ENCODE measurements around the gene PLA2G2E. TPM values are rescaled to one million over a fixed set of nuclear protein-coding genes. Genes with fewer than 3 reads are reported as not detected.

PLA2G2E gene
- total RNA-seq, 1 donor from 2014 or later = not detected

GRCh38 chr1:19963636-19964035, 40.2 kb upstream of the PLA2G2E start:
- no peak for FAIRE-seq

GRCh38 chr1:19960591-19960990, 37.2 kb upstream of the PLA2G2E start:
- TF ChIP-seq, protein P1, sequence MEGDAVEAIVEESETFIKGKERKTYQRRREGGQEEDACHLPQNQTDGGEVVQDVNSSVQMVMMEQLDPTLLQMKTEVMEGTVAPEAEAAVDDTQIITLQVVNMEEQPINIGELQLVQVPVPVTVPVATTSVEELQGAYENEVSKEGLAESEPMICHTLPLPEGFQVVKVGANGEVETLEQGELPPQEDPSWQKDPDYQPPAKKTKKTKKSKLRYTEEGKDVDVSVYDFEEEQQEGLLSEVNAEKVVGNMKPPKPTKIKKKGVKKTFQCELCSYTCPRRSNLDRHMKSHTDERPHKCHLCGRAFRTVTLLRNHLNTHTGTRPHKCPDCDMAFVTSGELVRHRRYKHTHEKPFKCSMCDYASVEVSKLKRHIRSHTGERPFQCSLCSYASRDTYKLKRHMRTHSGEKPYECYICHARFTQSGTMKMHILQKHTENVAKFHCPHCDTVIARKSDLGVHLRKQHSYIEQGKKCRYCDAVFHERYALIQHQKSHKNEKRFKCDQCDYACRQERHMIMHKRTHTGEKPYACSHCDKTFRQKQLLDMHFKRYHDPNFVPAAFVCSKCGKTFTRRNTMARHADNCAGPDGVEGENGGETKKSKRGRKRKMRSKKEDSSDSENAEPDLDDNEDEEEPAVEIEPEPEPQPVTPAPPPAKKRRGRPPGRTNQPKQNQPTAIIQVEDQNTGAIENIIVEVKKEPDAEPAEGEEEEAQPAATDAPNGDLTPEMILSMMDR (IDR thresholded peaks at IDR 0.05; ENCODE audit: insufficient read depth, low read length, severe bottlenecking) = no peak
- H3K27me3 ChIP-seq (ENCODE audit: control insufficient read depth, insufficient read depth, low read length) = peaks cover 11% of the 10 kb centered on the region
- DNase-seq (ENCODE audit: low read depth) = no peak
- H3K4me3 ChIP-seq (ENCODE audit: low read depth, low read length) = no peak overlapping the region
- no peaks in the 10 kb centered on the region for H3K36me3 ChIP-seq (ENCODE audit: control insufficient read depth, insufficient read depth, low read length)
- no peak for FAIRE-seq

More at GRCh38 chr1:19963636-19964035, 40.2 kb upstream of the PLA2G2E start:
- TF ChIP-seq, protein P1 (IDR thresholded peaks at IDR 0.05; ENCODE audit: insufficient read depth, low read length, severe bottlenecking) = no peak
- Histone ChIP-seq H3K27me3 (ENCODE audit: control insufficient read depth, insufficient read depth, low read length) (peaks cover 6% of the 10 kb centered on the region), H3K36me3 (ENCODE audit: control insufficient read depth, insufficient read depth, low read length) (no peaks in the 10 kb centered on the region), H3K4me3 (ENCODE audit: low read depth, low read length) (no peak overlapping the region)
- DNase-seq (ENCODE audit: low read depth) = no peak

DNA sequence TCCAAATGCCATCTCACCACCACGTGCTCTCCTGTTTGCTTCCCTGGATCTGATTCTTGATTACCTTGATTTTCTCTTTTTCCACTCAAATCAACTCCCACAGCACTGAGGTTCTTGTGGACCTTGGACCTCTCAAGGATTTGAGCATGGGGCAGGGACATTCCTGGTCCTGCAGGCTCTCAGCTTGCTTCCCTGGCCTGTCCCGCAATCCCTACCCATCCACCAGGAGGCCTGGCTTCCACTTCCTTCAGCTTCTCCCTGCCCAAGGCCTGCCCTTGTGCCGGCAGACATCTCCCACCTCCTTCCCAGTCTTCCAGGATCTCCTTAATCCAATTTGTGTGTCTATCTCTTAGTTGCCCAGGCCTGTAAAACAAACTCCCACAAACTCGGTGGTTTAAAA, 34.4 kb upstream of the PLA2G2E start:
- Histone ChIP-seq H3K4me3 (ENCODE audit: low read depth, low read length) (no peak overlapping the region), H3K36me3 (ENCODE audit: control insufficient read depth, insufficient read depth, low read length) (no peaks in the 10 kb centered on the region), H3K27me3 (ENCODE audit: control insufficient read depth, insufficient read depth, low read length) (peaks cover 7% of the 10 kb centered on the region)
- FAIRE-seq (no peak), DNase-seq (ENCODE audit: low read depth) (no peak)
- TF ChIP-seq, protein P1 (IDR thresholded peaks at IDR 0.05; ENCODE audit: insufficient read depth, low read length, severe bottlenecking) = peak; percentile 8

GRCh38 chr1:19955534-19956170, 32.2 kb upstream of the PLA2G2E start:
- no peaks in the 10 kb centered on the region for H3K36me3 ChIP-seq (ENCODE audit: control insufficient read depth, insufficient read depth, low read length)
- peak; percentile 73 for FAIRE-seq
- TF ChIP-seq, protein P1 (IDR thresholded peaks at IDR 0.05; ENCODE audit: insufficient read depth, low read length, severe bottlenecking) = no peak
- DNase-seq (ENCODE audit: low read depth) = no peak
- no peak overlapping the region for H3K4me3 ChIP-seq (ENCODE audit: low read depth, low read length)
- H3K27me3 ChIP-seq (ENCODE audit: control insufficient read depth, insufficient read depth, low read length) = peaks cover 7% of the 10 kb centered on the region

DNA sequence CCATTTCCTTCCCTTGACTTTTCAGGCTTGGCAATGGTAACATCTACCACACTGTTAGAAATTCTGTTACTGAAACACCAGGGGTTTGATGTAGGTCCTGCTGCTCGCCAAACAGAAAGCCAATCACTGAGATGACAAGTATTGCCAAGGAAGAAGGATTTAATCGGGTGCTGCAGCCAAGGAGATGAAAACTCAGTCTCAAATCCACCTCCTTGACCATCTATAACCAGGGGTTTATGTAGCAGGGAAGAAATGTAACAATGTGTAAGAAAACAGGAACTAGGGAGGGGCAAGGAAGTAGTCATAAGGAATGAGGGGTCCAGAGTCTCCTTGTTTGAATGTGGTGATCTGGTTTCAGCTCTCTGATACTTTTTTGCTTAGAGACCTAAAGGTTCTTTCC, 30.6 kb upstream of the PLA2G2E start:
- no peaks in the 10 kb centered on the region for H3K36me3 ChIP-seq (ENCODE audit: control insufficient read depth, insufficient read depth, low read length)
- DNase-seq (ENCODE audit: low read depth) = no peak
- TF ChIP-seq, protein P1 (IDR thresholded peaks at IDR 0.05; ENCODE audit: insufficient read depth, low read length, severe bottlenecking) = no peak
- FAIRE-seq = no peak
- H3K27me3 ChIP-seq (ENCODE audit: control insufficient read depth, insufficient read depth, low read length) = peaks cover 5% of the 10 kb centered on the region
- no peak overlapping the region for H3K4me3 ChIP-seq (ENCODE audit: low read depth, low read length)

DNA sequence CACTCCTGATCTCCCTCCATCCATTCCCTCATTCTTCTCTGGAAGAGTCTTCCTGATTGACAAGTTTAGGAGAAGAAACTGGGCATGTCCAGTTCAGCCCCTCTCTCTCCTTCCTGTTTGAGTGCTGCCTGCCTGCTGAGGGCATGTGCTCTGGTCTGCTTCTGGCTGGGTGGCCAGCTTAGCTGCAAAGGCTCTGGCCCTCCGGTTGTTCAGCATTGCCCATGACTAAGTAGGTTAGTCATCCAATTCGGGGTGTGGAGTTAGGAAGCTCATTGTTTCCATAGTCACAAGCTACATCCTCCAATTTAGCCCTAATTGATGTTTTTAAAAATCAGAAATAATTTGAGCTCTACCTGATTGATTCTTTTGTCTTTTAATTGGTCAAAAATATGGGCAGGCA, 25.6 kb upstream of the PLA2G2E start:
- FAIRE-seq = no peak
- no peaks in the 10 kb centered on the region for H3K36me3 ChIP-seq (ENCODE audit: control insufficient read depth, insufficient read depth, low read length)
- H3K27me3 ChIP-seq (ENCODE audit: control insufficient read depth, insufficient read depth, low read length) = no peaks in the 10 kb centered on the region
- H3K4me3 ChIP-seq (ENCODE audit: low read depth, low read length) = no peak overlapping the region
- DNase-seq (ENCODE audit: low read depth) = peak; percentile 95
- TF ChIP-seq, protein P1 (IDR thresholded peaks at IDR 0.05; ENCODE audit: insufficient read depth, low read length, severe bottlenecking) = no peak
